GM18505 (cell line): Measurements from ENCODE around the gene CHCHD1.
"Not testable (repeated sequence)": the region's sequence is repeated elsewhere in the genome, so short reads cannot be mapped to it uniquely, and the experiment has no call there.

Experiments
- ATAC-seq: cut with Tn5 transposase; IDR thresholded peaks from one replicate; pipeline ENCODE4 v1.9.1; 2021; ENCODE audit not compliant: unreplicated experiment
- POLR2A ChIP-seq: IDR thresholded peaks from 4 replicates; pipeline ENCODE4 v1.6.1; 2011; ENCODE audit warnings: borderline replicate concordance; ENCODE audit not compliant: insufficient read depth, insufficient read length; ENCODE audit errors: extremely low read depth

The CHCHD1 gene

GRCh38 chr10:73781879-73782748 lies at the start of gene CHCHD1:
TSS of gene CHCHD1 (plus strand) at chr10:73782048. CDS start at chr10:73782076, 28 bp downstream.
- peak; percentile 40 for ATAC-seq
- TF ChIP-seq POLR2A = peak; percentile 93

- ATAC-seq = no peak
- no peak for TF ChIP-seq POLR2A
Measured at GRCh38 chr10:73732426-73732825, 49.4 kb upstream of the CHCHD1 start.

GRCh38 chr10:73732931-73733623 lies 48.8 kb upstream of the CHCHD1 start:
- no peak for TF ChIP-seq POLR2A

GRCh38 chr10:73734028-73734720 lies 47.7 kb upstream of the CHCHD1 start:
- no peak for ATAC-seq
- TF ChIP-seq POLR2A = no peak

More at GRCh38 chr10:73732931-73733623, 48.8 kb upstream of the CHCHD1 start:
- no peak for ATAC-seq

GRCh38 chr10:73734796-73735305 lies 47.0 kb upstream of the CHCHD1 start:
- TF ChIP-seq POLR2A = no peak

GRCh38 chr10:73740501-73741254 lies 41.2 kb upstream of the CHCHD1 start:
- ATAC-seq = not testable (repeated sequence)

More at GRCh38 chr10:73734796-73735305, 47.0 kb upstream of the CHCHD1 start:
- no peak for ATAC-seq

GRCh38 chr10:73742454-73742734 lies 39.5 kb upstream of the CHCHD1 start:
- TF ChIP-seq POLR2A = no peak
- no peak for ATAC-seq

- no peak for ATAC-seq
- TF ChIP-seq POLR2A = no peak
Measured at GRCh38 chr10:73743327-73743904, 38.4 kb upstream of the CHCHD1 start.

GRCh38 chr10:73743905-73744663 lies 37.8 kb upstream of the CHCHD1 start, which contains the start of gene SEC24C:
TSS of gene SEC24C (plus strand) at chr10:73744372. CDS start at chr10:73746833, 2,461 bp downstream.
- TF ChIP-seq POLR2A = peak; percentile 88
- ATAC-seq = peak; percentile 87

GRCh38 chr10:73744664-73744975 lies 37.2 kb upstream of the CHCHD1 start:
- no peak for TF ChIP-seq POLR2A
- peak; percentile 20 for ATAC-seq

- TF ChIP-seq POLR2A = no peak
- ATAC-seq = no peak
Measured at GRCh38 chr10:73746721-73747120, 35.1 kb upstream of the CHCHD1 start.

- no peak for ATAC-seq
- TF ChIP-seq POLR2A = no peak
Measured at GRCh38 chr10:73750819-73751218, 31.0 kb upstream of the CHCHD1 start.

- no peak for TF ChIP-seq POLR2A
- ATAC-seq = no peak
Measured at GRCh38 chr10:73756183-73756582, 25.7 kb upstream of the CHCHD1 start.
